GM21717 (cell line): Measurements from ENCODE around the gene HDAC9.
"Not testable (repeated sequence)": the region's sequence is repeated elsewhere in the genome, so short reads cannot be mapped to it uniquely, and the experiment has no call there.

Experiments used
- ATAC-seq: cut with Tn5 transposase; IDR thresholded peaks from one replicate; pipeline ENCODE4 v1.9.1; 2021; ENCODE audit warnings: mild to moderate bottlenecking, moderate library complexity; ENCODE audit not compliant: unreplicated experiment

HDAC9 gene

DNA sequence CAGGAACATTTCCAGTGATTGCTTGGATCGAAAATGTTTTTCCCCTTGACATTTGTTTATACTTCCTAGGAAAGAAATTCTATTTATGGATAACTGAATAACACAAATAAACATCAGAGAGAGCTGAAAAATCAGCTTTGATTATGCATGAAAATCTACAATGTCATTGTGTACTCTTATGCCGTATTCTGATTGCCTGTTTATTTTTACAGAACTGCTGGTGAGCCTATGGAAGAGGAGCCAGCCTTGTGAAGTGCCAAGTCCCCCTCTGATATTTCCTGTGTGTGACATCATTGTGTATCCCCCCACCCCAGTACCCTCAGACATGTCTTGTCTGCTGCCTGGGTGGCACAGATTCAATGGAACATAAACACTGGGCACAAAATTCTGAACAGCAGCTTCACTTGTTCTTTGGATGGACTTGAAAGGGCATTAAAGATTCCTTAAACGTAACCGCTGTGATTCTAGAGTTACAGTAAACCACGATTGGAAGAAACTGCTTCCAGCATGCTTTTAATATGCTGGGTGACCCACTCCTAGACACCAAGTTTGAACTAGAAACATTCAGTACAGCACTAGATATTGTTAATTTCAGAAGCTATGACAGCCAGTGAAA is 500.4 kb downstream of the HDAC9 start:
- ATAC-seq = no peak

DNA sequence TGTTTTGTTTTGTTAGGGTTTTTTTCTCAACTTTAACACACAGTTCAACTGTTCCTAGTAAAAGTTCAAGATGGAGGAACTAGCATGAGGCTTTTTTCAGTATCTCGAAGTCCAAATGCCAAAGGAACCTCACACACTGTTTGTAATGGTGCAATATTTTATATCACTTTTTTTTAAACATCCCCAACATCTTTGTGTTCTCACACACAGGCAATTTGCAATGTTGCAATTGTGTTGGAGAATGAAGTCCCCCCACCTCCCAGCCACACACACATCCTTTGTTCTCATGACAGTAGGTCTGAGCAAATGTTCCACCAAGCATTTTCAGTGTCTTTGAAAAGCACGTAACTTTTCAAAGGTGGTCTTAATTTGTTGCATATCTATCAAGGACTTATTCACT is 501.0 kb downstream of the HDAC9 start:
- no peak for ATAC-seq

DNA sequence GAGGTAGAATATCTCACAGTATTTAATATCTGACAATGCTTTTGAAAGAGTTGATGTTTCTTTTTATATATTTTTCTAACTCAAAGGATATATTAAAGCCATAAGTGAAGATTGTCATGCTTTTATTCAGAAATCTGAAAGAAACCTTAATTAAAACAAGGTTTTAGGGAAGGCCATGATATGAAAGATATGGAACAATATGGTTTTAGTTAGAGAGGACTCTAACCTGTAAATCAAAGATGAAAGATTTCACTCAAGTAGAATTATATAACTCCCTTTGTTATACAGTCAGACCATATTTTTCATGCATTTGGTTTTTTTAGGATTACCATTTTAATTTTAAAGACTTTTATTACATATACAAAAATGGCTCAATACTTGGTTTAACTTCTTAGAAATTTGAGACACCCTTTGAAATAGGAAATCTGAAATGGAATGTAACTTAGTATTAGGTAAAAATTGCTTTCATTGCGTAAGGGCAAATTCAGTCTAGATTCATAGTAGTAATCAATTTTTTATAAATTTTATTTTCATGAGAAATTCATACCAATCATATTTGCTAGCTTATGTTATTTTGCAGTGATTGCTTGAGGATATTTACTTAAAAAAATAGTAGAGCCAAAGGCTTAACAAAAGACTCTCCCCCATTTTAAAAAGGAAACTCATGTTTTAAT is 502.1 kb downstream of the HDAC9 start:
- no peak for ATAC-seq

DNA sequence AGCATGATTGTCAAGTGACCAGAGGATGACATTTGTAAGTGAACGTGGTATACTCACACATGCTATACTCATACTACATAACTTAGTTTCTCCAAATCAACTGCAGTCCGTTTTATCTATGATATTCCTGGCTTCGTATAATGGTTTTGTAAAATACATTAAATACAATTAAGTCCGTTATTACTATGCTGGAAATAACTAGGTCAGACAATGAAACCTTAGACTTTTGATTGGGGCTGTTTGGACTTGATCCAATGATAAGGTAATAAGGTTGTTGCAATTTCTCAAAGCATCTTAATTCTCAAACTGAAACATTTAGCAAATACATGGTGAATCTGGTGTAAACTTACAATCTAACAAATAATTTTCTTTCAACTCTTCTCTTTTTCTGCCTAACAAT is 504.9 kb downstream of the HDAC9 start:
- ATAC-seq = no peak

DNA sequence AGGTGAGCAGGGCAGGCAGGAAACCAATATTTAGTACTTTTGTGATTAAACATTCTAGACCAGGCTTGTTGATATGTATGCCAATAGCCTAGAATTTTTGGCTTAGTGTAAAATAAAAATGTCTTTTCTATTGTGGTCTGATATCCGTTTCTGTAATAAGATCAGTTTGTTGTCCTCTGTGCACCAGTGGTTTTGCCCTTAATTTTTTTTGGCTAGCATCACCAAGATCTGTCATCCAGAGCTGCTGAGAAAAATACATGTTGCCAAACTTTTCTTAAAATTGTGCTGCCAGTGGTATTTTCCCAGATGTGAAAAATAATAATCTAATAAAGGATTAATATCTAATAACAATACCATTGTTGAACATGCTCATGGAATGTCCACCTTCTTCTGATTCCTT is 506.3 kb downstream of the HDAC9 start:
- ATAC-seq = no peak

DNA sequence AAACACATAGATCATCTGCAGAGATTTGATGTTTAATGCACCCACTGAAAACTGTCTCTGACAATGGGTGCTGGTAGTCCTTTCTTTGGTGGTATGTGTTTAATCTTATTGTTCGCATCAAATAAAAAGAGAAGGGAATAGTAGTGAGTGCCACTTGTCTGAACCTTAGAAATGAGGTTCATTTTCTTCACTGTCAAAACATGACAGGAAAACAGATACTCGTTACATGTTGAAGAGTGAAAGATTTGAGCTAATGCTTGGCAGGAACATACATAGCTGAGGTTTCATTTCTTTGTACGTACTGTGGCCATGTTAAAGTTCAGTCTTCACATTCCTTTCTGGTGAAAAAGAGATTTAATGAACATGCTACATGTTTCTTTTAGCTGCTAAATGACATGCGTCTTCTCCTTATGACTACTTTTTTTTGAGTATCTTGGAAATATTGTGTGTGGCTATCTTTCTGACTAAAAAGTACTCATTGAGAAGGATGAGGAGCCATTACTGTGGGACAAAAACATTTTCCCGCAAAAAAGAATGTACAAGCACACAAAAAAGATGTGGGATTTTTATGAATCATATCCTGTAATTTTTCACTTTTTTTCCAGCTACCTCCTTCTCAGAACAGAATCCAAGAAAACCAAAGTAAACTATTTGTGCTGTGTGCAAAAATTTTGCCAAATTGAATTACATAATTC is 513.8 kb downstream of the HDAC9 start:
- no peak for ATAC-seq

DNA sequence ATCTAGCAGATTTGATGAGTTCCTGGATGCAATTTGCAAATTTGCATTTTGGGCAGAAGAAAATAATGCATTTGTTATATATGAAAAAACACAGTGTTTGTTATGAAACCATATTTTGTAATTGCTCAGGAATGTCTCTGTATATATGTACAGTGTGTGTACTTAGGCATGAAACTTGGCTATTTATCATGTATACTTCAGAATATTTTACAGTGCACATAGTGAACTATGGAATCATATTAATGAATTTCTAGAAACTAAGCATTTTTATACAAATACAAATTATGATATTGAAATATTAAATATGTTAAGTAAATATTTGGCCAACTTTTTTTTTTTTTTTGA is 514.4 kb downstream of the HDAC9 start:
- no peak for ATAC-seq

DNA sequence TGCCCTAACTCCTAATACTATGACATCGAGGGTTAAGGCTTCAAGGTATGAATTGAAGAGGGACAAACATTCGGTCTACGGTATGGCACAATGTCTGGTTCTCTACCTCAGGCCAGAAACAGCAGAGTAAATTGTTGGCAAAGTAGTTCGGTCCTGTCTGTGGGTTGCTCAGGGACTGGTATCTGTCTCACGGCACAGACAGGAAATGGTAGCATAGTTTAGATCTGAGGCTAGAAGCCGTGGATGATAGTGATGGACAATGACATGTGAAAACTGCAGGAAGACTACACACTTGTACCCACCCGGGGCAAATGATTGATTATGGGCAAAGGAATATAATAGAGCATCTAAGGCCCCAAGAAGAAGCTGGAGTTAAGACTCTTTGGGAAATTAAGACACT is 515.7 kb downstream of the HDAC9 start:
- no peak for ATAC-seq

DNA sequence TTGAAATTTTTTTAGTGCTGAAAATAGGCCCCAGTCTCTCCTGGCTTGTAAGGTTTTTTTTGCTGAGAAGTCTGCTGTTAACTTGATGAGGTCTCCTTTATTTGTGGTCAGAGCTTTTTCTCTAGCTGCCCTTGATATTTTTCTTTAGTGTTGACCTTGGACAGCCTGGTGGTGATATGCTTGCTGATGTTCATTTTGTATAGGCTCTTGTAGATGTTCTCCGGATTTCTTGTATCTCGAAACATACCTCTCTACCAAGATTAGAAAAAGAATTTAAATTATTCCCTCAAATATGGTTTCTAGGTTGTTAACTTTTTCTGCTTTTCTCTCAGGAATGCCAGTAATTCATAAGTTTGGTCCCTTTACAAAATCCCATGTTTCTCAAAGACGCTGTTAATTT is 519.5 kb downstream of the HDAC9 start:
- ATAC-seq = no peak

DNA sequence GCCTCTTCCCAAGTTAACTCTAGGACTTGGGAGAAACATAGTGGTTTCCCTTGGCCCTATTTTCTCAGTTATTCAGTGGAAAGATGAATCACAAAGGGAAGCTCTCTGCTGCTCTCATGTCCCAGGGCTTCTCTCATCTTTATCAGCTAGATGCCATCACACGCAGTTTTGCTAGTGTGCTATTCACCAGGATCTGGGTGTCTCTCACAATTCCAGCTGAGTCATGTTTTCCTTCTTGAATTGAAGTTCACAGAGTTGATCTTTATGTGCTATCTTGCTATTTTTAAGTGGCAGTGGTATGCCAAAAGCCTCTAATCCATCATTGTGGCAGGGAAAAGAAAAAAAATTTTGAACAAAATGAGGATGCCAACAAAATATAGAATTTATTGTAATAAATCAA is 520.6 kb downstream of the HDAC9 start:
- no peak for ATAC-seq

DNA sequence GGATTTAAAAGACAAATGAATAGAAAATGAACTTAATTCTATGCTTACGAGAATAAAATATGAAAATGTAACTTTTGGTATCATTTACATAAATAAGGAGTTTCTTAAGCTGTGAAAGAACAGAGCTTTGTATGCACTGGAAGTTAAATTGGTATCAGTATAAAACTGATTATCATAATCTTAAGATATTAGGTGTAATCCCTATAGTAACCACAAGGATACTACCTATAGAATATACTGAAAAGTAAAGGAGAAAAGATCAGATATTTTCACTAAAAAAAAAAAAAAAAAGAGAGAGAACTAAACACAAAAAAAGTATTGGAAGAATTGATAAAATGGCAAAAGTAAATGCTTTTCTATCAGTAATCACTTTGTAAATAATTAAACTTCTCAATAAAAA is 521.8 kb downstream of the HDAC9 start:
- ATAC-seq = no peak

DNA sequence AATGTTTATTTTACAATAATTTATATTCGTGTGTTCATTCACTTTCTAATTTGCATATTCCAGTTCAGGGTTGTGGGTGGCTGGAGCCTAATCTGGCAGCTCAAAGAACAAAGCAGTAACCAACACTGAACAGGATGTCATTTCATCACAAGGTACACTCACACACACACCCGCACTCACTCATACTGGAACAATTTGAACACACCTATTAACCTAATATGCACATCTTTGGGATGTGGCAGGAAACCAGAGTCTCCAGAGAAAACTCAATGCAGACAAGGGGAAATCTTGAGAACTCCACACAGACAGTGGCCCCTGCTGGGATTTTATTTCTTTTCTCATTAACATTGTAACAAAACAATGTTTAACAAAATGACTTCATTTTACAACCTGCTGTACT is 524.5 kb downstream of the HDAC9 start:
- no peak for ATAC-seq

DNA sequence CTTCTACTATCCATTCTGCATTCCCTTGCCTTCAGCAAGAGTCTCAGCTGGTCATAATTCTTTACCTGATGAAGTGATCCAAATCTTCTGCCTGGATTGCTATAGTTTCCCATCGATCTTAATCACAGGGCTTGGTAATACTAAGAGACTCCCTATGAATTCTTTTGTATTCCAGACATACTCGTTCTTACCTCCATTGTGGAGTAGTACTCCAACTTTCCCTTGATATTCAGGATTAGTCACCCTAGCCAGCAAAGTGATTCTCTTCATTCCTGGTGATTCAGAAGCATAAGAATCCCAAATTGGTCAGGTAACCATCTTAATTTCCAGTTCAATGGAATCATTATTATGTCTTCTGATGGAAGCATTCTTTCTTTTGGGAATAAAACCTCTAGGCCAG is 525.2 kb downstream of the HDAC9 start:
- no peak for ATAC-seq

DNA sequence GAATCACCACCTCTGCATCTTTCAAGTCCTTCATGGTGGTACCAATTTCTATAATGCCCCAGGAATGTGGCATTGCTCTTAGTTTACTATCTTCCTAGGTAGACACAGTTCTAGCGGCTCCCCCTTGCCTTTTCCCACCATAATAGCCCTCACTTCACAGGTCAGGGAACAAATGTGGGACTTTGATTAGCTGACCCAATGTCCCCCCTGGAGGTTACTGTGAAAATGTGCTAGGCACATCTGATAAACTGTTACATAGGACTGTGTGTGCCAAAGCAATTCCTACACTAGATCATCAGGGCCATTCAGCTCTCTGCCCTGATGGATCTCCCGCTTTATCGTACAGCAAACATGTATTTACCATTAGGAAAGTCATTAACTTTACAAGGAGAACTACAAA is 527.9 kb downstream of the HDAC9 start:
- ATAC-seq = no peak

DNA sequence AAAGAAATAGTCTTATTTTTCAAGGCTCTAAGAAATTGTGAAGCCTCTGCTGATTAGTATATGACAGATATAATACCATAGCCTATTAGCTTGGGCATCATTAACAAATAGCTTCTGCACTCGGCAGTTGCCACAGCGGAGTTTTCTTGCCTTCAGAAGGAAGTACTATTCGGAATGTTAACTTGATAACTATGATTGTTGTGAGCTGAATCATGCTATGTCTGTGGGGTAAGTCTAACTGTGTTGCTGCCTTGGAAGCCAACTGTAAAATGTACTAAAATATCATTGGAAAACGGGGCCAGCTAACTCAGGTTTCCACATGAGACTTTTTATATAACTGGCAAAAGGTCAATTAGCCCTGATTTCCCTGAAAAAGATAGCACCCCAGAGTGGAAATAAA is 528.7 kb downstream of the HDAC9 start:
- ATAC-seq = no peak

DNA sequence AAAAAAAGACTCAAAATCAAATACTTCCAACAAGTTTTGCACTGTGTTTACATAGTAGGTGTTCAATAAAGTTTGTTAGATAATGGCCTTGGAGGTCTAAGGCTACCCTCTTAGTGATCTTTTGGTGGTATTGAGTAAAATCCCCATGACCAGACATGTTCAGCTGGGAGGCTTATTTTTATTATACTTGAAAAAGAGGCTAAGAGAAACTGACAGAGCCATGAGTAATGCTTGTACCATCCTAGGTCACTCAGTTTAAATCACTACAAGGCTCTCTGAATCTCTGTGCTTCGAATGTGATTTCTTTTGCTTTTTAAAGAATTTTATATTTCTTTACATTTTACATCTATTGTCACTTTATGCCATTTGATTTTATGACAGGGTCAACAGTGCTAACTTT is 531.3 kb downstream of the HDAC9 start:
- no peak for ATAC-seq

DNA sequence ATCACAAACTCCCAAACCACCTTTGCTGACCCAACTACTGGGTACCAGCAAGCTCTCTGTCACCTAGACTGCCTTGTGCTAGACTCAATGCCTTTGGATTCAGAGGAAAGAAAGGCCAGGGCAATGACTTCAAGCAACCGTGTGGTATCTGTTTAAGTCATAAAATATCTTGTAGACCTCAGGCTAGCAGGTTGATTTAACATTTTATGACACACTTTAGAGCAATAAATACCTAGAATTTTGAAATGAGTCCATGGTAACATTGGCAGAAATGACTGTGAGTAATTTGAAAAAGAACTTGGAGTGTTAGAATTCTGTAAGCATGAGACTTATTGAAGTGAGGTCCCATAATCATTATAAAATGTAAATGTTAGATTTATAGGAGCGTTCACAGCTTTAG is 534.7 kb downstream of the HDAC9 start:
- ATAC-seq = no peak

DNA sequence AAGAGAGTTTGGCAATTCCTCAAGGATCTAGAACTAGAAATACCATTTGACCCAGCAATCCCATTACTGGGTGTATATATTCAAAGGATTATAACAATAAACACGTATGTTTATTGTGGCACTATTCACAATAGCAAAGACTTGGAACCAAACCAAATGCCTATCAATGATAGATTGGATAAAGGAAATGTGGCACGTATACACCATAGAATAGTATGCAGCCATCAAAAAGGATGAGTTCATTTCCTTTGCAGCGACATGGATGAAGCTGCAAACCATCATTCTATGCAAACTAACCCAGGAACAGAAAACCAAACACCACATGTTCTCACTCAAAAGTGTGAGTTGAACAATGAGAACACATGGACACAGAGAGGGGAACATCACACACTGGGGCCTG is 537.4 kb downstream of the HDAC9 start:
- ATAC-seq = not testable (repeated sequence)

DNA sequence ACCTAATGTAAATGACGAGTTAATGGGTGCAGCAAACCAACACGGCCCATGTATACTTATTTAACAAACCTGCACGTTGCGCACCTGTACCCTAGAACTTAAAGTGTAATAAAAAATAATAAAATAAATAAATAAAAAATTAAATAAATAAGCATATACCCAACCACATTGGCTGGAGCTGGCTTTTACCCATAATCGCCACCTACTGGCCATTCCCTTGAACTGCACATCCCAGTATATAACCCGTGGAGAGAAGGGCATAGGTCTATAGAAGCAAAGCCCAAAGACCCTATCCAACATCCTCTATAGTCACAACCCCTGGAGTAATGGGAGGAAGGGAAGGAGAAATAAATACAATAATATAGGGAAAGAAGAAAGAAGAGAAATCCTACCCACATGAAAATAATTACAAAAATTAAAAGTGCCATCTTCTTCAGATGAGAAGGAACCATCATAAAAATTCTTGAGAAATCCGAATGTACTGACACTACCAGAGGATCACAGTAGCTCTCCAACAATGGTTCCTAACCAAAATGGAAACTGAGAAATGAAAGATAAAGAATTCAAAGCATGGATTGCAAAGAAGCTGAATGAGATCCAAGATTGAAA is 556.3 kb downstream of the HDAC9 start:
- ATAC-seq = peak; percentile 81
